Mesothelial cell of epicardium (in vitro differentiated cells): Measurements from ENCODE around the gene PROX2. TPM values are rescaled to one million over a fixed set of nuclear protein-coding genes. Genes with fewer than 3 reads are reported as not detected.

Experiments
- DNase-seq, 2 experiments: peaks; one replicate each; pipeline ENCODE4 v3.0.0; 2021; ENCODE audit warnings: low spot score in 2 of 2; ENCODE audit not compliant: unreplicated experiment in 2 of 2
- H3K27ac Mint-ChIP-seq: 2 replicates; pipeline ENCODE4 v1.8.0; 2021; ENCODE audit warnings: mixed read lengths
- H3K27me3 Mint-ChIP-seq: 2 replicates; pipeline ENCODE4 v1.8.0; 2021; ENCODE audit warnings: low read depth, mixed read lengths
- H3K36me3 Mint-ChIP-seq: 2 replicates; pipeline ENCODE4 v1.8.0; 2021; ENCODE audit warnings: mixed read lengths
- H3K4me1 Mint-ChIP-seq: 2 replicates; pipeline ENCODE4 v1.8.0; 2021; ENCODE audit warnings: mixed read lengths
- H3K4me3 Mint-ChIP-seq: 2 replicates; pipeline ENCODE4 v1.8.0; 2021; ENCODE audit warnings: mild to moderate bottlenecking, moderate library complexity, mixed read lengths
- H3K9me3 Mint-ChIP-seq: 2 replicates; pipeline ENCODE4 v1.8.0; 2021; ENCODE audit warnings: mixed read lengths
- total RNA-seq: library from RNA; stranded (reverse); gene quantifications from 3 replicates; pipeline ENCODE4 v1.2.1, GENCODE V29; 2021
- TF ChIP-seq, protein P1 (sequence below): fragments of 200-600 bp; sonication (generic); IDR thresholded peaks from one replicate; pipeline ENCODE4 v1.5.0; 2021; ENCODE audit warnings: antibody characterized with exemption; ENCODE audit not compliant: unreplicated experiment

Gene PROX2
- total RNA-seq, 1 donor from 2014 or later, result not detected

DNA sequence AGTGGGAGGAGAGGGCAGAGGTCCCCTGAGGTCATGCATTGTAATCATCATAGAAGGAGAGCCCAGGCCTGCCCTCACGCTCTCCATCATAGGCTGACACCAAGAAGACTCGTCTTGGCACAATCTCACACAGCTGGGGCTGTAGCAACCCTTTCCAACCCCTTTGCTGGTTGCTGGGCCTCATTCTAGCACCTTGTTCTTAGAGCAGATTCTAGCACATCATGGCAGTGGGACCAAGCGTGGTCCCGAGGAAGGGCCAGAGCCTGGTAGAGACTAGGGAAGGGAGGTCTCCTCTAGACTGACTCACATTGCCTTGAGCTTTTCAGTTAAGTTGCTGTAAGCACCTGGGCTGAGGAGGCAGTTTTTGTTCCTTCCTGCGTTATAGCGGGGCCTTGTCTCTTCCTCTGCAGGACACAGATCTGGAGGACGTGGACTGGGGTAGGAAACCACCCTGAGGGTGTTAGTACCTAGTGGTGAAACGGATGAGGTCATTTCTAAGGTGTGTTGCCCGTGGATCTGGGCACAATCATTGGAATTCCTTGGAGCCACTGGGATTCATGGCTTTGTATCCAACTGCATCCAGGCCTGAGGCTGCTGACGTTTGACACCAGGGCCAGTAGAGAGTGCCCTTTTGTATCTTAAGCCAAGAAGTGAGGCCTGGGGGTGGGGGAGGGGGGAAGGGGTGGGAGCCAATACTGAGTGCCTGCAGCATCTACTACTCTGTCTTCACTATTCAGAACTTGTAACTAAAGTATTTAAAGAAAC lies 27.2 kb upstream of the PROX2 start:
- DNase-seq, result no peak
- no peak overlapping the region for H3K4me3 Mint-ChIP-seq
- TF ChIP-seq, protein P1, sequence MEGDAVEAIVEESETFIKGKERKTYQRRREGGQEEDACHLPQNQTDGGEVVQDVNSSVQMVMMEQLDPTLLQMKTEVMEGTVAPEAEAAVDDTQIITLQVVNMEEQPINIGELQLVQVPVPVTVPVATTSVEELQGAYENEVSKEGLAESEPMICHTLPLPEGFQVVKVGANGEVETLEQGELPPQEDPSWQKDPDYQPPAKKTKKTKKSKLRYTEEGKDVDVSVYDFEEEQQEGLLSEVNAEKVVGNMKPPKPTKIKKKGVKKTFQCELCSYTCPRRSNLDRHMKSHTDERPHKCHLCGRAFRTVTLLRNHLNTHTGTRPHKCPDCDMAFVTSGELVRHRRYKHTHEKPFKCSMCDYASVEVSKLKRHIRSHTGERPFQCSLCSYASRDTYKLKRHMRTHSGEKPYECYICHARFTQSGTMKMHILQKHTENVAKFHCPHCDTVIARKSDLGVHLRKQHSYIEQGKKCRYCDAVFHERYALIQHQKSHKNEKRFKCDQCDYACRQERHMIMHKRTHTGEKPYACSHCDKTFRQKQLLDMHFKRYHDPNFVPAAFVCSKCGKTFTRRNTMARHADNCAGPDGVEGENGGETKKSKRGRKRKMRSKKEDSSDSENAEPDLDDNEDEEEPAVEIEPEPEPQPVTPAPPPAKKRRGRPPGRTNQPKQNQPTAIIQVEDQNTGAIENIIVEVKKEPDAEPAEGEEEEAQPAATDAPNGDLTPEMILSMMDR, result no peak
- no peaks in the 10 kb centered on the region for H3K4me1 Mint-ChIP-seq
- no peak overlapping the region for H3K27ac Mint-ChIP-seq
- no peaks in the 10 kb centered on the region for H3K27me3 Mint-ChIP-seq
- H3K36me3 Mint-ChIP-seq, result peaks cover 35% of the 10 kb centered on the region
- H3K9me3 Mint-ChIP-seq, result no peaks in the 10 kb centered on the region

DNA sequence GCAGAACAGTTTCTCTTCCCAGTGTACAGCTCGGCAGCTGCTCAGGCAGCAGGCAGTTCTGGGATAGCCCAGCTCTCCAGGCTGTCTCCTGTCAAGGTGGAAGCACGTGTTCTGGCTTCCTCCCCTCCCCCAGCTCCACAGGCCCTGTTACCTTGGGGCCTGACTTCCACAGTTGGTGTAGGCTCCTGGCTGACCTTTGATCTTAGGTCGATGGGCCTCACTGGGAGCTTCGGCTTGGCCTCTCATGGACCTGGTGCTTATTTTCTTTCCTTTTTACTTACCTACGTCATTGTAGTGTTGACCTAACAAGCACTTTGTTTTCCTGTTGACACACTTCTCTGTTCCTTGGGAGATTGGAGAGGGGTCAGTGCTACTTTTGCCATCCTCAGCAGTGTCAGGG lies 22.7 kb upstream of the PROX2 start:
- DNase-seq, result no peak
- no peaks in the 10 kb centered on the region for H3K4me1 Mint-ChIP-seq
- no peak overlapping the region for H3K27ac Mint-ChIP-seq
- H3K27me3 Mint-ChIP-seq, result no peaks in the 10 kb centered on the region
- H3K36me3 Mint-ChIP-seq, result peaks cover 66% of the 10 kb centered on the region
- TF ChIP-seq, protein P1, result no peak
- no peak overlapping the region for H3K4me3 Mint-ChIP-seq
- H3K9me3 Mint-ChIP-seq, result no peaks in the 10 kb centered on the region

DNA sequence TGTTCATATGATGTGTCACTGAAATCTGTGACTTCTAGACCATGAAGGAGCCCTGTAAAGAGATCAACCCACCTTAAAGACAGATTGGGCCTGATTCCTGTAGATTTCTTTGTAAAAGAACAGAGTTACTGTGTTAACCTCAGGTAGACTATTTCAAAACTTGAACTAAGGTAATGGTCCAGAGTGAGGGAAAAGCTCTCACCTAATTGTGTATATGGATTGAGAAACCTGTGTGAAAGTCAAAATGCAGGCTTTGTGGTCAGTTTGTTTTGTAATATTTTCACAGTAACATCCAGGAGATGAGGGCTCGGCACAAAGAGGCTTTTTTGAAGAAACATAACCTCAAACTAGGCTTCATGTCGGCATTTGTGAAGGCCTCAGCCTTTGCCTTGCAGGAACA lies 22.1 kb upstream of the PROX2 start:
- no peak for DNase-seq
- Mint-ChIP-seq H3K4me1 (no peaks in the 10 kb centered on the region), H3K9me3 (no peaks in the 10 kb centered on the region), H3K27me3 (no peaks in the 10 kb centered on the region), H3K27ac (no peak overlapping the region), H3K36me3 (peaks cover 65% of the 10 kb centered on the region), H3K4me3 (no peak overlapping the region)
- TF ChIP-seq, protein P1, result no peak

DNA sequence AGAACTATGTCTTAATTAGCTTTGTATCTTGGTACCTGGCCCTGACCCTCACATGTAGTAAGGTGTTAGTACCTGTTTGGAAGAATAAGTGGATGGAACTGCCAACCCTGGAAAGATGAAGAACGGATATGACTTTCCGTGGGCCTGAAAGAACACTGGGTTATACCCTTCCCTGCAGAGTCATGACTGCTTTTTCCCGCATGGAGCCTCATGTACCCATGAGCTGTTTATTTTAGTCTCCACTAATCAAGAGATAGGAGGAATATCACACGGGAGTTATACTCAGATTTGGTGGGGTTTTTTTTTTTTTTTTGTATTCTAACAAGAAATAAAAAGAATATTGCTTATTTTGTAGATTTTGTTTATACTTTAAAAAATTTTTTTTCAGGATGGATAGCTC lies 21.7 kb upstream of the PROX2 start:
- Mint-ChIP-seq H3K4me3 (no peak overlapping the region), H3K27ac (no peak overlapping the region), H3K9me3 (no peaks in the 10 kb centered on the region), H3K27me3 (no peaks in the 10 kb centered on the region), H3K36me3 (peaks cover 63% of the 10 kb centered on the region), H3K4me1 (no peaks in the 10 kb centered on the region)
- TF ChIP-seq, protein P1, result no peak
- no peak for DNase-seq

DNA sequence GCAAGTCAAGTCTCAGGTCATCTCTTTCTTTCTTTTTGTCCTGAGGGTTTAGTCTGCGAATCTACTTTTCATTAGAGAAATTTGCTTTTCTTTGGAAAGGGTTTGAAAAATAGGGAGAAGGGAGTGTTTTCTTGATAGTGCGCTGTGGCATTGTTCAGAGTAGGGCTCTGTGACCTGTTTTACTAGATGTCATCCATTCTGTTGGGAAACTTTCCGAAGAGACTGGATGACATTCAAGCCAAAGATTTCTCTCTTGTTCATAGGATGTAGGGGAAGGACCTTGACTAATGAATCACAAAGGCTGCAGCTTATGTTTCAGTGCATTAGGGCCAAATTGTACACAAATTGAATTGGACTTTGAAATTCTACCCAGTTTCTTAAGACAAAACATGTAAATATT lies 20.5 kb upstream of the PROX2 start:
- TF ChIP-seq, protein P1, result no peak
- no peaks in the 10 kb centered on the region for H3K27me3 Mint-ChIP-seq
- H3K4me1 Mint-ChIP-seq, result no peaks in the 10 kb centered on the region
- DNase-seq, result no peak
- H3K4me3 Mint-ChIP-seq, result no peak overlapping the region
- no peak overlapping the region for H3K27ac Mint-ChIP-seq
- peaks cover 62% of the 10 kb centered on the region for H3K36me3 Mint-ChIP-seq
- no peaks in the 10 kb centered on the region for H3K9me3 Mint-ChIP-seq
